Spleen (tissue), 11 donors: Measurements from ENCODE around the gene CACNA2D4. TPM values are rescaled to one million over a fixed set of nuclear protein-coding genes. Genes with fewer than 3 reads are reported as not detected.

Experiments used
- DNase-seq: peaks from one replicate; pipeline ENCODE4 v3.0.0-alpha.2; 2020
- H3K27ac ChIP-seq, 8 donors: fragments of 200-600 bp; sonication (generic) in 7 of 8; 1 replicate in 4 of 8; 2 replicates in 4 of 8; pipeline versions ENCODE4 v1.5.0 to v1.8.0; 2016 to 2021; ENCODE audit warnings: inconsistent platforms in 4 of 8, mild to moderate bottlenecking in 4 of 8, moderate library complexity in 1 of 8
- H3K27me3 ChIP-seq, 7 donors: fragments of 200-600 bp; sonication (generic) in 6 of 7; replicated peaks in 1 of 7; 1 replicate in 4 of 7; 2 replicates in 3 of 7; pipeline versions ENCODE4 v1.5.0 to v1.8.0; 2016 to 2021; ENCODE audit warnings: inconsistent platforms in 3 of 7, mild to moderate bottlenecking in 1 of 7
- H3K36me3 ChIP-seq, 6 donors: fragments of 200-600 bp; sonication (generic) in 5 of 6; 1 replicate in 4 of 6; 2 replicates in 2 of 6; pipeline versions ENCODE4 v1.5.0 to v1.8.0; 2016 to 2021; ENCODE audit warnings: inconsistent platforms in 2 of 6
- H3K4me1 ChIP-seq, 6 donors: fragments of 200-600 bp; sonication (generic) in 5 of 6; 1 replicate in 3 of 6; 2 replicates in 3 of 6; pipeline versions ENCODE4 v1.5.0 to v1.8.0; 2016 to 2021; ENCODE audit warnings: inconsistent platforms in 3 of 6
- H3K4me3 ChIP-seq, 8 donors: fragments of 200-600 bp; sonication (generic) in 7 of 8; 1 replicate in 4 of 8; 2 replicates in 4 of 8; pipeline versions ENCODE4 v1.5.0 to v1.8.0; 2016 to 2021; ENCODE audit warnings: inconsistent platforms in 4 of 8, mild to moderate bottlenecking in 4 of 8, moderate library complexity in 2 of 8
- H3K9me3 ChIP-seq, 8 donors: fragments of 200-600 bp; sonication (generic) in 7 of 8; 1 replicate in 4 of 8; 2 replicates in 4 of 8; pipeline versions ENCODE4 v1.5.0 to v1.8.0; 2016 to 2021; ENCODE audit warnings: inconsistent platforms in 4 of 8
- CTCF ChIP-seq, 11 experiments: fragments of 200-600 bp in 7 of 11; fragments of 450-650 bp in 4 of 11; sonication (generic) in 4 of 11; IDR thresholded peaks in 8 of 11; conservative IDR thresholded peaks in 3 of 11; 1 replicate in 7 of 11; 2 replicates in 4 of 11; pipeline versions ENCODE4 v1.4.0 to v1.8.0; 2016 to 2021; ENCODE audit warnings: antibody characterized with exemption in 11 of 11, inconsistent platforms in 4 of 11, mild to moderate bottlenecking in 1 of 11
- POLR2A ChIP-seq, 3 donors: fragments of 450-650 bp; IDR thresholded peaks; one replicate each; pipeline ENCODE4 v1.5.1; 2017; ENCODE audit warnings: antibody characterized with exemption in 3 of 3, mild to moderate bottlenecking in 1 of 3
- POLR2AphosphoS5 ChIP-seq, 3 donors: sonication (generic); formaldehyde crosslinking; IDR thresholded peaks; one replicate each; pipeline ENCODE4 v1.5.1; 2017; ENCODE audit warnings: antibody characterized with exemption in 3 of 3
- WGBS, 5 donors: extraction: QIAGEN DNeasy Blood & Tissue Kit in 3 of 5; methylation state at CpG; one replicate each; pipeline versions ENCODE4 v1.1.5 to v1.1.7; 2013 to 2018; 5-methylcytosine and 5-hydroxymethylcytosine counted together
- intact Hi-C: fragments of 100-400 bp; cut with DNase I; formaldehyde crosslinking; loops from one replicate; pipeline ENCODE4 v1.15.0; 2023; ENCODE audit warnings: low total_unique reads
- polyA plus RNA-seq, 3 donors: library from polyadenylated mRNA; stranded (reverse); fragments of 200-250 nt; gene quantifications; one replicate each; pipeline ENCODE4 v1.2.1, GENCODE V29; 2013
- total RNA-seq, 7 donors: library from RNA; depleted of rRNA in 3 of 7; stranded (reverse); fragments of >200 nt in 3 of 7; fragmentation: NEBNext Ultra II Directional in 4 of 7; extraction: Animal tissue kit (Norgen Biotek cat#: 25700) in 4 of 7; gene quantifications; one replicate each; pipeline versions ENCODE4 v1.1.0 to v1.2.1, GENCODE V29; 2016 to 2021
- donor health status: healthy with polysubstance abuse.
- donor health status: DM: no; HTN: no; CAD: no; lungs with moderate emphysema.
- donor health status: DM: no; HTN: no; CAD: no.
- donor health status: Bipolar disorder and iron deficiency.
- donor health status: healthy.
- donor health status: DM: no; HTN: no; CAD: no.
- donor health status: DM: yes; HTN: yes; CAD: no.

Gene CACNA2D4
- total and polyA plus RNA-seq, 10 donors: 3.3 to 11.8 (median 7.0) TPM

DNA sequence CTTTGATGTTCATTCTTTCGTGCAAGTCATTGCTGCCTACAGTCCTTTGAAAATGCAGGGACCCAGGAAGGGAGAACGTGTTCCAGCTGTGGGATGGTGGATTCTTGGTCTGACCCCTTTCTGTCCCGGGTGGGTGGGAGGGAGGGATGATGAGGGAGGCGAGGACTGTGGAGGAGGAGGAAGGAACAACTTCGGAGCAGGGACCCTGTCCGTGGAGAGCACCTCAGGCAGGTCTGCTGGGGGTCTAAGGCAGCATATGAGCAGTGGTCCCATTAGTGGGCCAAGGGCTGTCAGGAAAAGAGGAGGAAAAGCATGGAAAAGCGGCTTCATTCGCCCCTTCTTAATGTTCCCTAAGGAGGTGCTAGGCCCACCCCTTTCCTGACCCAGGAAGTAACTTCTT lies 36.0 kb downstream of the CACNA2D4 start:
- WGBS, 5 donors: 72 to 88% (median 77%) methylated on average over 8 of the region's 8 CpGs
- H3K4me3 ChIP-seq: no peak overlapping the region
- intact Hi-C loops: no loop called here
- no peaks in the 10 kb centered on the region for H3K4me1 ChIP-seq
- no peak for DNase-seq
- no peak for TF ChIP-seq POLR2A (IDR thresholded peaks at IDR 0.05)
- no peak for TF ChIP-seq CTCF (IDR thresholded peaks at IDR 0.05 in 8 of 11, conservative IDR thresholded peaks at IDR 0.05 in 3 of 11)
- TF ChIP-seq POLR2AphosphoS5 (IDR thresholded peaks at IDR 0.05): no peak
- H3K9me3 ChIP-seq: no peaks in the 10 kb centered on the region
- H3K27ac ChIP-seq: no peak overlapping the region
- no peaks in the 10 kb centered on the region for H3K36me3 ChIP-seq
- peaks cover 0 to 70% (median 0%) of the 10 kb centered on the region in 7 donors for H3K27me3 ChIP-seq

- WGBS, 5 donors: 61 to 83% (median 70%) methylated on average over 3 of the region's 3 CpGs
- H3K27me3 ChIP-seq: peaks cover 0 to 72% (median 0%) of the 10 kb centered on the region in 7 donors
- intact Hi-C loops: no loop called here
- DNase-seq: no peak
- no peak overlapping the region for H3K27ac ChIP-seq
- H3K4me1 ChIP-seq: no peaks in the 10 kb centered on the region
- no peaks in the 10 kb centered on the region for H3K36me3 ChIP-seq
- no peak for TF ChIP-seq POLR2AphosphoS5 (IDR thresholded peaks at IDR 0.05)
- TF ChIP-seq CTCF (IDR thresholded peaks at IDR 0.05 in 8 of 11, conservative IDR thresholded peaks at IDR 0.05 in 3 of 11): no peak
- no peak for TF ChIP-seq POLR2A (IDR thresholded peaks at IDR 0.05)
- H3K4me3 ChIP-seq: no peak overlapping the region
- no peaks in the 10 kb centered on the region for H3K9me3 ChIP-seq
Observed at GRCh38 chr12:1881936-1882335, 36.5 kb downstream of the CACNA2D4 start.

GRCh38 chr12:1881301-1881700 lies 37.2 kb downstream of the CACNA2D4 start:
- no peaks in the 10 kb centered on the region for H3K4me1 ChIP-seq
- intact Hi-C loops: no loop called here
- H3K36me3 ChIP-seq: no peaks in the 10 kb centered on the region
- H3K27ac ChIP-seq: no peak overlapping the region
- 76 to 89% (median 86%) methylated on average over 8 of the region's 8 CpGs for WGBS, 5 donors
- no peak overlapping the region for H3K4me3 ChIP-seq
- no peak for TF ChIP-seq POLR2AphosphoS5 (IDR thresholded peaks at IDR 0.05)
- TF ChIP-seq POLR2A (IDR thresholded peaks at IDR 0.05): no peak
- TF ChIP-seq CTCF (IDR thresholded peaks at IDR 0.05 in 8 of 11, conservative IDR thresholded peaks at IDR 0.05 in 3 of 11): no peak
- H3K27me3 ChIP-seq: peaks cover 0 to 70% (median 0%) of the 10 kb centered on the region in 7 donors
- no peaks in the 10 kb centered on the region for H3K9me3 ChIP-seq
- DNase-seq: no peak

GRCh38 chr12:1880876-1881275 lies 37.6 kb downstream of the CACNA2D4 start:
- intact Hi-C loops: no loop called here
- WGBS, 5 donors: 82 to 98% (median 94%) methylated on average over 7 of the region's 7 CpGs
- H3K36me3 ChIP-seq: no peaks in the 10 kb centered on the region
- no peak for TF ChIP-seq POLR2AphosphoS5 (IDR thresholded peaks at IDR 0.05)
- no peak for TF ChIP-seq CTCF (IDR thresholded peaks at IDR 0.05 in 8 of 11, conservative IDR thresholded peaks at IDR 0.05 in 3 of 11)
- H3K4me3 ChIP-seq: no peak overlapping the region
- no peaks in the 10 kb centered on the region for H3K4me1 ChIP-seq
- H3K27ac ChIP-seq: no peak overlapping the region
- no peak for DNase-seq
- peaks cover 0 to 70% (median 0%) of the 10 kb centered on the region in 7 donors for H3K27me3 ChIP-seq
- no peaks in the 10 kb centered on the region for H3K9me3 ChIP-seq
